Fibroblast of skin of left quadriceps (primary cell): Measurements from ENCODE around the gene TWF1.

Experiments
- DNase-seq, 2 experiments: peaks; one replicate each; pipeline ENCODE4 v3.0.0-alpha.2; 2013; ENCODE audit warnings: low read depth in 2 of 2

Gene TWF1

GRCh38 chr12:43805860-43806736, at the start of gene TWF1:
Gene TWF1, minus strand, starts transcription at chr12:43806317. Its CDS starts 72 bp downstream, at chr12:43806245.
- peak; percentile 53 to 62 for DNase-seq

GRCh38 chr12:43852744-43853143, 46.6 kb upstream of the TWF1 start:
- no peak for DNase-seq

- no peak for DNase-seq
These were observed 42.7 kb upstream of the TWF1 start for GRCh38 chr12:43848786-43849185.

- DNase-seq = no peak
These were observed 42.0 kb upstream of the TWF1 start for GRCh38 chr12:43848226-43848507.

- peak in 1 of 2 experiments; percentile 10 for DNase-seq
These were observed 41.5 kb upstream of the TWF1 start for GRCh38 chr12:43847425-43848225.

GRCh38 chr12:43842259-43842658, 36.1 kb upstream of the TWF1 start:
- no peak for DNase-seq

GRCh38 chr12:43841253-43841652, 35.1 kb upstream of the TWF1 start:
- no peak for DNase-seq

GRCh38 chr12:43840338-43840737, 34.2 kb upstream of the TWF1 start:
- DNase-seq = no peak

- peak in 1 of 2 experiments; percentile 11 for DNase-seq
These were observed 30.4 kb upstream of the TWF1 start for GRCh38 chr12:43836475-43836989.

GRCh38 chr12:43835656-43836474, 29.7 kb upstream of the TWF1 start, which contains the start of gene TMEM117:
Gene TMEM117, plus strand, starts transcription at chr12:43836081.
- DNase-seq = peak in 1 of 2 experiments; percentile 16

GRCh38 chr12:43835264-43835655, 29.1 kb upstream of the TWF1 start:
- DNase-seq = no peak

- no peak for DNase-seq
These were observed 26.5 kb upstream of the TWF1 start for GRCh38 chr12:43832463-43833168.

- DNase-seq = no peak
These were observed 21.0 kb upstream of the TWF1 start for GRCh38 chr12:43827093-43827492.

- no peak for DNase-seq
These were observed 20.6 kb upstream of the TWF1 start for GRCh38 chr12:43826681-43827080.

GRCh38 chr12:43824207-43824775, 18.2 kb upstream of the TWF1 start:
- no peak for DNase-seq

- DNase-seq = no peak
These were observed 10.1 kb upstream of the TWF1 start for GRCh38 chr12:43816168-43816567.

GRCh38 chr12:43815416-43815815, 9.3 kb upstream of the TWF1 start:
- DNase-seq = no peak

- no peak for DNase-seq
These were observed 6.8 kb upstream of the TWF1 start for GRCh38 chr12:43812926-43813325.

GRCh38 chr12:43812057-43812456, 5.9 kb upstream of the TWF1 start:
- no peak for DNase-seq

GRCh38 chr12:43807386-43807785, 1.3 kb upstream of the TWF1 start:
- DNase-seq = no peak

GRCh38 chr12:43806737-43807072, 588 bp upstream of the TWF1 start:
- no peak for DNase-seq
